Stimulated activated CD8-positive, alpha-beta memory T cell treated with anti-CD3 and anti-CD28 coated beads, Interleukin-4, amount 100 ng/mL, for 1 hour (primary cell): ENCODE measurements around the gene DGKZ.
A peak's percentile ranks its signal among the peaks of the same experiment; 100 is the strongest.

Experiments used
- DNase-seq, 2 donors: peaks; one replicate each; pipeline ENCODE4 v3.0.0-alpha.2; 2020; ENCODE audit warnings: low read depth in 2 of 2, low spot score in 1 of 2

Gene DGKZ

DNA sequence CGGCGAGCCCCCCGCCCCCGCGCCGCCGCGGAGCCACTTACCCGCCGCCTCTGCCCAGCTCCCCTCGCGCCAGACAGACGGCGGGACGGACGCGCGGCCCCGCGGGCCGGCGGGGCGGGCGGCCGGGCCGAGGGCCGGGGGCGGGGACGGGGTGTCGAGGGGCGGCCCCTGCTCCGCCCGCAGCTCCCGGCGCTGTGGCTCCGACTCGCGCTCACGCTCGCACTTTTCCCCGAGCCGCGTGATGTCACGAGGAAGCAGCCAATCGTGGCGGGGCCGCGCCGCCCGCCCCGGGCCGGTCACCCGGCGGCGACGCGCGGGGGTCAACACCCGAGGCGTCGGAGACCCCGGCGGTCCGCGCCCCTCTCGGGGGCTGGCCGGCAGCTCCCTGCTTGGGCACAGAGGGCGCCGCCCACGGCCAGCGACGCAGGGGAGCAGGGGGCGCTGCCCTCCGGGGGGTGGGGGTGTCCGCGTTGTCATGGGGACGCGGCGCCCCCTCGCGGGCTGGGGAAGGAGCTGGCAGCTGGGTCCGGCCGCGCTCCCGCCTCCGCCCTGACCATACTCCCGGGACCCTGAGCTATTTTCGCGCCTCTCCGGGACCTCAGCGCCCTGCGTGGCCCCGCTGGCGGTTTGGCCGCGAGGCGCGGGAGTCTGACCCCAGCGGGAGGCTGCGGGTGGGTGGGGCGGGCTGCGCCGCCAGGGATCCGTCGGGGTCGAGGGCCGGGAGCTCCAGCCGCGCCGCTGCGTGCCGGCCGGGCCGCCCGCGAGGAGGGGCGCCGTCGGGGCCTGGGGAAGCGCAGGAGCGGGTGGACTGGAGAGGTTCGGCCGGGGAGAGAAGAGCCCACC is 44.5 kb downstream of the DGKZ start, which contains the start of gene CHRM4:
CHRM4 (minus strand) TSS at position 199 of the 843 bp plus-strand sequence. CDS start 5,219 bp downstream, outside the sequence.
- DNase-seq = no peak

DNA sequence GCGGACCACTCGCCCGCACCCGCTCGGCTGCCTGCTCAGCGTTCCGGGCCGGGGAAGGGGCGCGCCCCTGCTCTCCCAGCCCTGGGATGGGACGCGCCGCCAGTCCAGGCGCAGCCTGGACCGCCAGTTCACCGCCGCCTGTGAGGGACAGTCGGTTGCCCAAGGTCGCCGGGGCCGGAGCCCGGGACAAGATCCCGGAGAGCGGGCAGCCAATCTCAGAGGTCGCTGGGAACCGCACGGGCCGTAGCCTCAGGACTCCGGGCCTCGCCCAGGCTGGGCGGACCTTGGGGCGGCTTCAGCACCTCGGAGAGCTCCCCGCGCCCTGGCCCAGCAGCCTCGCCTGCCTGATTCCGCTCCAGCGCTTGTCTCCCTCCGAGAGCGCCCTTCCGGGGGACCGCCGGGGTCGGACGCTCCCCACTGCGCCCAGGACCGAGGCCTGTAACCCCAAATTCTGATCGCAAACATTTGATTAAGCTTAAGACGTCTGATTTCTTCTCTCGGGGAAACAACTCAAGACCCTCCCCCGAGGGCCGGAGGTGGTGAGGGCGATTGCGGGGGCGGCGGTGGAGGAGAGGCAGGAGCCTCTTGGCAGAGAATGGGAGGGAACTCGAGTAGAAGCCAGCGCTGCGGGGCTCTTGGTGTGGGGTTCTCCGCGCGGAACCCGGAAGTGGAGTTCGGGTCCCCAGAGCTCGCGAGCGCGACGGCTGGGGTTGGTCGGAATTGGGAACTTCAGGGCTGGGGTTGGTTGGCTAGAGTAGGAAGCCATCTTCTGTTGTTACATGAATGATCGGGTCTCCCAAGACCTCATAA is 45.4 kb downstream of the DGKZ start:
- DNase-seq = peak; percentile 42 to 52

DNA sequence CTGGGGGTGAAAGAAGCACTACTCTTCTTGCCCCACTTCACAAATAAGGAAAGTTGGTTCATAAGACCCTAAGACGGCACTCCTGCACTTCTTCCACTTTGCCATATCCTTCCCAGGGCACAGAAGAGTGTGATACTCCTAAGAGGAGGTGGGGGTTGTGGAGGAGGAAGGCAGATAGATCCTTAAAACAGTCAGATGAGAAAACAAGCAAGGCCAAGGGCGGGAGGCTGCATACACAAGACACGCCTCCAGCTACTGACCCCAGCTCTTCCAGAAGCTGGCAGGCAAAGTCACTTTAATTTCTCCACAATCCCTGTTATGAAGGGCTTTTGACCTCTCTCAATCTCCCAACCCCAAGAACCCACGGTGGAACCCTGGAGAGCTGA is 46.0 kb downstream of the DGKZ start:
- no peak for DNase-seq

DNA sequence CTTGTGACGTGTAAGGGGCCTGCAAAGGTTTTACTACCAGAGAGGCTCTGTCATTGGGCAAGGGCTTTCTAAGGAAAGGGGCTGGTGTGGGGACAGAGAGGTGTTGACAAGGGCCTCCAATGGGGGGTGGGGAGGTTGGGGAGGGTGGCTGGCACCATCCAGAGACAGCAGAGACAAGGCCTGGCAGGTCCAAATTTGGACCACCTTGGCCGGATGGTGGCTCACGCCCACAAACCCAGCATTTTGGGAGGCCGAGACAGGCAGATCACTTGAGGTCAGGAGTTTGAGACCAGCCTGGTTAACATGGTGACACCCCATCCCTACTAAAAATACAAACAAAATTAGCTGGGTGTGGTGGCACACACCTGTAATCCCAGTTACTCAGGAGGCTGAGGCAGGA is 46.5 kb downstream of the DGKZ start:
- DNase-seq = no peak

DNA sequence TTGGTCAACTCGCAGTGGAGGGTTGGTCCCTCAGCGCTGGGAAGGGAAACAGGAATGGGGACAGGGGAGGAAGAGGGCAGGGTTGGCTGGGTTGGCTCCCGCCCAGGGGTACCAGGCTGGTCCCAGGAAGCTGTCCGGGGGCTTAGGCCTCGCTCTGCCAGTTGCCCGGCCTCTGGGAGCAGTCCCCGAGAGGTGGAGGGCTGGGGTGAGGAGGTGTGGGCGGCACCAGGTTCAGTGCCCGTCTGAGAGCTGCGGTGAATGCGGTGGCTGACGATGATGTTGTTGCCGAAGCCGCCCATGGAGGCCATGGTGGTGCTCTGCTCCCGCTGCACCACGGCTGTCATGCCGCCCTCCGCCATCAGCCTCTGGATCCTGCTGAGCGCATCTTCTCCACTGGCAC is 50.3 kb downstream of the DGKZ start:
- DNase-seq = no peak

DNA sequence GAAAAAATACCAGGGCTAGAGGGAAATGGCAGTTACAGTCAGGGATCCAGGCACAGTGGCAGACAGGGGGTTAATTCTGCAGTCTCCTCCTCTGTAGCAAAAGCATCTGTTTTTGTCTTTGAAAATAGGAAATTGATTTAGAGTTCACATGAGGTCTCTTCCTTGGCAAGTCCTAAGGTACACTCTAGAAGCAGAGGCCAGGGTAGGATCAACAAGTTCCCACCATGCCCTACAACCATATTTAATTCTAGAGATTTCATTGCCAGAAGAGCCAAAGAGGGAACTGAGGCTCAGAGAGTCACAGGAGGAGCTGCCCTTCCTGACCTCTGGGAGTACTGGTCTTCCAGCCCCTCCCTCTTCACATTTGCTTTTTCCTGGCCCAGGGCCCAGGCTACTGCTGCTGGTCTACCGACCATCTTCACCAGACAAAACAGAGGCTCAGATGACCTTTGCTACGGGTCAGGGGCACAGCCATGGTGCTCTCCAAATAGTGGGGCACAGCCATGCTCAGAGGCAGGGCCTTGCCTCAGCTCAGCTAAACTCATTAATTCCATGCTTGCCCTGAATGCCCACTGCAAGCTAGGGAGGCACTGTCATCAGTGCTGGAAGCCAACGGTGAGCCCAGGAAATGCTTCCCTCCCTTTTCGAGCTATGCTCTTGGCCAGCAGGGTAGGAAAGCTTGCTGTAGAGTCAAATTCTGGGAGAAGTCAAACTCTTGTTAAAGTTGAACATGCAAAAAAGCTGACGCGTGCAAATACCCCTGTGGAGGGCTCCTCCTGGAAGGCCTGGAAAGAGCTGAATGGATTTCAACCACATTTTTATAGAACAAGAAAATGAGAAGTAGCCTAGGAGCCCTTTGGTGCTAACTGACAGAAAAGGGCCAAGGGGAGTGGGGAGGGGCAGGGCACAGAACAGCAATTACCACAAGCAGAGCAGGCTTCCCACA is 56.0 kb downstream of the DGKZ start:
- no peak for DNase-seq

DNA sequence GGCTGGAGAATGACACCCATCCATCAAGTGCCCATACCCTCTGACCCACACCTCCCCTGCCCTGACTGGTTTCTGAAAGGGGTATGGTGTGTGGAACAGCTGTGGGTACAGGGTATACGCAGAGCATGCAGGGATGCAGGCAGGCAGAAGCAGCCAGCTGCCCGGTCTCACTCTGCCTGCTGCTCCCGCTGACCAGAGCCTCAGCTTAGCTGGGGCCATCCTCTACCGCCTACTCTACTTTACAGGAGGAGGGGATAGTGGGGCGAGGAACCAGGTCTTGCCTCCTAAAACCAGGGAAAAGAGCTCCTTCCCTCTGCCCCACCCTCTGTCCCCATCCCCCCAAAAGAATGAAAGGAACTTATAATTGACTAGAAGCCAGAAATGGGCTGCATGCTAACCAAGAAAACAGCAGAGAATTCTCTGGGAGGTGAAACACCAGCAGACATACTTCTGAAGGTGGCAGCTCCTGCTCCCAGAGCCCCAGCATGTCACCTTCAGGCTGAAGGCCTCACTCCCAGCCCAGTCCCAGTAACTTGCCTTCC is 57.3 kb downstream of the DGKZ start:
- no peak for DNase-seq

DNA sequence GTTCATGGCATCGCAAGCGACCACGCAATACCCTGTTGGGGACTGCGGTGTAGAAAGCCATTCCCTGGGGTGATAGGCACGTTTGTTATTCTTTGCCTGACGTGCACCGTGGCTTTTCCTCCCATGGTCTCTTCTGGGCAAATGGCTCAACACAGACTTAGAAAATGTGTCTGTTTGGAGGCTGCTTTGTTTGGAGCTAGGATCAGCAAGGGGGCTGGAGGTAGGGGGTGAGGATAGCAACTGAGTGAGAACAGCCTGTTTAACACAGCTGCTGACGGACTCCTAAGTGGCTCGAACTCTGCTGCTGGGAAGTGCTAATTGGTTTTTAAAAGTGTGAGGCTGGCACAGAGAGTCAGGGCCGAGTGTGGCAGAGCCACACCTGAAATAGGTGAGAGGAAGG is 60.4 kb downstream of the DGKZ start:
- DNase-seq = no peak

DNA sequence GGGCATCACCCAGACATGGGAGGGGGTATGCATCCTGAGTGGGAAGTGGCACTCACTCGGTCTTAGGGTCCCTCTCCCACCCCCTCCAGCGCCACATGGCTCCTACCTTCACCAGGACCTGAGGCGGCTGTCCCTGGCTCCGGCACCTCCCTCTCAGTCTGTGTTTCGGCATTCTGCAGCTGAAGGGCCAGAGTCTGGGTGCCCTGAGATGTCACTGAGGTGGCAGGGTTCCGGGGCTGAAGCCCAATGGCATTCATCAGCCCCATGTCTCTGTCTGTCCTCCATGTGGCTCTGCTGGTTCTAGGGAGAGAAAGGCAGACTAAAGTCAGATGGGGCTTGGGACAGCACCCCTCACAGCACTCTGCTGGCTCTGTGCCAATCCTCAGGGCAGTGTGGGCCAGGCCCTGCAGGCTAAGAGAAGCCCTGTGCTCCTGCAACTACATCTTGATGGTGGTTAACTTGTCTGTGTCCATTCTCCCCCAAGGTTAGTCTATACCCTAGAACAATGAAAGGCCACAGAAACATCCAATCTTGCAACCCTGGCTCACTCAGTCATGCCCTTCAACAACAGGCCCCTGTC is 61.2 kb downstream of the DGKZ start:
- no peak for DNase-seq

DNA sequence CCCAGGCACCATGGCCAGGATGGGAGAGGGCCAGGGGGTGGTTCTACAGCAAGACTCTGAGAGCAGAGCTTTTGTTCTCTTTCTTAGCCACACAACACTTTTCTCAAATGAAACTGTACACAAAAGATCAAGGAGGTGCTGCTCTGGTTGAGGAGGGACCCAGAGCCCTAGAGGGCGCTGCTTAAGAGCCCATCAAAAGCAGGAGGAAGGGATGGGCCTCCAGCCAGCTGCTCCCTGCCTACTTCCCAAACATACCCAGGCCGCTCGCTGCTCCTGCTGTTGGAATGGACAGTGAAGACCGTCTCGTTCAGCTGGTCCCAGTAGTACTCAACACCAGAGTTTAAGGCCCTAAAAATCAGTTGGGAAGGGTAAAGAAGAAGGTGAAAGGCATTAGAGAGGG is 62.8 kb downstream of the DGKZ start:
- no peak for DNase-seq

DNA sequence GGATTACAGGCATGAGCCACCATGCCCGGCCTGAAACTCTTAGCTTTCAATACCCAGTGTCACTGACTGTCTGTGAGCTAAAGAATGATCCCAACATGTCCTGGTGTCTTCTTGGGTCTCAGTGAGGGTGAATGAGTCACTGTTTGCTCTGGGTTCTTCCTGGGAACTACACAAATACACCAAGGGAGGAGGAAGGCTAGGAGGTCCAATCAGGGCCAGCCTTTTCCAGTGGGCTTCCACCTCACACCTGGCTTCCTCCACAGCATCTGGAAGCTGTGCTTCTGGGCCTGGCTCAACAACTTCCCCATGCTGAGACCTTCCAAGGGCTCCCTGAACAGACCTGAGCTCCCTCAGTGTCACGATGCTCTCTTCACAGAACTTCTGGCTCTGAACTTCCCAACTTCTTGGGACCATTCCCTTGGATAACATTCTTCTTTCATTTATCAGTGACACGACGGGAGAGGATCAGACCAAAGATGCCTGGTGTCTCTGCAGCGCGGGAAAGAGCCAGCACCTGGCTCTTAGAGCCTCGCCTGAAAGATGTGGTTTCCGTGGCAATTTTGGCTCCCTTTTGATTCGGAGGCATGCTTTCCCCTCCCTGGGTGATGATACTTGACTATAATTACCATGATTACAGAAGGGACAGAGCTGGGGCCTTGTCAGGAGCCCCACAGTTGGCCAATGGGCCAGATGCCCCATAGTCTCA is 66.7 kb downstream of the DGKZ start:
- no peak for DNase-seq

DNA sequence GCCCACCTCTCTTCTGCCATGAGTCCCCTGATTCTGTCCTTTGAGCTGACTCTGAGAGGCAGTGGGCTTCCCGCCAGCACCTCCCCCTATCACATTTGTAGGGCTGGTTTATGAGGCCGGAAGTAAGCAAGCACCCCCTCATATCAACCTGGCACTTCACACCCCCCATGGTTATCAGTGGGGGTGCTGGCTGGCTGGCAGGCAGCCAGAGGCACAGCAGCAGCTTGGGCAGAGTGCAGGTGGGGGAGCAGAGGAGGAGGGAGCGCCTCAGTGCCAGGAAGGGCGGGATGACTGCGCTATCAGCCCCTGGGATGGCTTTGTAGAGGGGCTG is 67.2 kb downstream of the DGKZ start:
- no peak for DNase-seq

DNA sequence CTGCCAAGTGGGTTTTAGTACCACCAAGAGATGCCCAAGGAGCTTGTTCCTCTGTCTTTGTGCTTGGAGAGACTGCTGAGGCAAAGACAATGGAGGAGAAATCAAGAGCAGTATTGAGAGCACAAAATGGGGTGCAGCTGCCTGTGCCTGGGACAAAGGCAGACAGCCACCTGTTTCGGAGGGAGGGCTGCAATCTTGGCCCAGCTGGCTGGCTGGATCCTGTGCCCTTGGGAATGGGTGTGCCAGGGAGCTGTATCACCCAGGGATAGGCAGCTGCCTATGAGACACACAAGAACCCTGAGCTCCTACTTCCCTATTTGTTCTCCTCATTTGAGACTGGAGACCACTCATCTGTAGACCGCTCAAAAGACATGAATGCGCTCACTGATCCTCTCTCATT is 67.6 kb downstream of the DGKZ start:
- DNase-seq = no peak

DNA sequence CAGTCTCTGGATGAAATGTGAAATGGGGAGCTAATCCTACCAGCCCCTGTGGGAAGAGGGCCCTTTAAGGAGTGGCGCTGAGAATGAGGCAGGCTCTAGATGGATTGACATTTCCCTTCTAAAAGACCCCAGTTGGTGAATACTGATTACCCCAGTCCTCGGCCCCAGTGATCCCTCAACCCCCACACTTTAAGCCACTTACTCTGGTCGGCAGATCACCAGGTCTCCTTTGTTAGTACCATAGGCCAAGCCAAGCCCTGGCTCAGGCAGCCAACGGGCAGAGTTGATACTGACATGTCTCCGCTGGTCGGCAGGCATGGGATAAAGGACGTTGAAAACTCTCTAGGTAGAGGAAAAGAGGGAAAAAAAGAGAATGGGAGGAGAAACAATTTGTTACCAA is 70.4 kb downstream of the DGKZ start:
- DNase-seq = no peak

DNA sequence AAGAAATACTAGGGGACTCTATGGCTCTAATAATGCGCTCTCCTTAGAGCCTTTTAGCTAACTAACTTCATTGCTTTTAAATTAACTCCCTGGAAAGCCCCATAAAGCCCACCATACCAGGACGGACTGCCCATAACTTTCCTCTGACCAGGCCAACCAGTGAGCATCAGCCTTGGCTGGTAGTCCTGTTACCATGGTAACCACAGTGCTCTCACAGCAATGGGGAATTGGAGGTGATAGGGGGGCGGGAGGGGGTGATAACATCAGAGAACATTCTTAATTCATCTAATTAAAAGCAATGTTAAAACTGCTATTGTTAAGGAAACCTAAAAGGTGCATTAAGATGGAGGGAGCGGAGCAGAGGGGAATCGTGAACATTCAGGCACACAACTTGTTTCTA is 71.5 kb downstream of the DGKZ start:
- DNase-seq = no peak

DNA sequence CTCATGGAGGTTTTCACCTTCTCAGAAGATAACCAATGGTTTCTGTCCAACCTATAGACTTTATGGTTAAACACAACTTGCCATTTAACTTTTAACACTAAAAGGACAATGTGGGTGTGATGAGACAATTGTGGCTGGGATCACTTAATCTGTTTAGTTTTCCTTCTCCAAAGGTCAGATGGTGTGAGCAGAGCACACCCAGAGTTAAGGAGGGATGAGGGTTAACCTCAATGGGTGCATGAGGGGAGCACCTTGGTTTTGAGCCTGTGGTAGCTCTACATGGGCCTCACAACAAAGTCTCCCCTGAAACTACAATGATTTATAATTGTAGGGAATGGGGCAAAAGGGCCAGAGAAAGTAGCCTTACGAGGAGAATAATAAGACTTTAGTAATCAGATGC is 73.2 kb downstream of the DGKZ start:
- DNase-seq = no peak

DNA sequence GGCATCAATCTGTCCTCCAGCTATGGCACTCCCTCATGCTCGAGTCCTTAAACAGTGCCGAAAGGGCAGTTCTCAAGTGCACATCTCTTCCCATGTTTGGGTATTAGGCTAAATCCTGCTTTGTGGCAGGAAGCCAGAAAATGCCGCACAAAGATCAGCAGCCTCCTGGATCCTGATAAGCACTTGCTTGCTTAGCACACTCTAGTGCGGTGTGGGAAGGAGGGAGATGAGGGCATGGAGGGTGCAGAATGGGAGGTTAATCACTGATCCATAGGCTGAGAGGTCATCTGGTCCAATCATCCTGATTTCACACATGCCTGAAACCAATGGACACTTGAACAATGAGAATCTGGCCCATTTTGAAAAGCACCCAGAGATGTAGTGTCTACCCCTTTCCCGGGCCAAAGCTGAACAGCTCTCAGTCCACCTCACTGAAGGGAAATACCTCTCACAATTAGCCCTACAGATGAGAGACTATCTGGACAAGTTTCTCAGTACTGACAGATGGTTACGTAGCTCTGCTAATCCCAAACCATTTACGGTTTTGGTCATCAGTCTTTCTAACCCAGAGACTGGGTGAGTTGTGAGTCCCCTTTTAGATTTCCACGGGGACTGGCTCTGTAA is 74.1 kb downstream of the DGKZ start:
- DNase-seq = no peak

DNA sequence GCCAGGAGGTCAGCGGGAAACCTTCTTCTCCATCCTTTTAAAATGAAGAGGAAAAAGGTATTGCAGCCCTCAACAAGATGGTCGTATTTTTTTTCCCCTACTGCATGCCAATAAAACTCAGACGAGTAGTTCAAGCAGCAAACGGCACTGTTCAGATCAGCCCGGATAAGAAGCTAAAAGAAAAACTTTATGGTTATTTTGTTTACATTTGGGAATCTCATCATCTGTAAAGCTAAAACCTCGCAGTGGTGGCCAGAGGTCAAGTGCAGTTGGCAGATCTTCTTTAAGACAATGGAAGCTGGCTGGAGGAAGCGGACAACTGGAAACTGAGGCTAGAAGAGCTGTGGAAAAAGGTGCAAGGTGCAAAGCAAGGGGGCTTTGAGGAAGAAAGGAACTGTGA is 75.3 kb downstream of the DGKZ start:
- no peak for DNase-seq

DNA sequence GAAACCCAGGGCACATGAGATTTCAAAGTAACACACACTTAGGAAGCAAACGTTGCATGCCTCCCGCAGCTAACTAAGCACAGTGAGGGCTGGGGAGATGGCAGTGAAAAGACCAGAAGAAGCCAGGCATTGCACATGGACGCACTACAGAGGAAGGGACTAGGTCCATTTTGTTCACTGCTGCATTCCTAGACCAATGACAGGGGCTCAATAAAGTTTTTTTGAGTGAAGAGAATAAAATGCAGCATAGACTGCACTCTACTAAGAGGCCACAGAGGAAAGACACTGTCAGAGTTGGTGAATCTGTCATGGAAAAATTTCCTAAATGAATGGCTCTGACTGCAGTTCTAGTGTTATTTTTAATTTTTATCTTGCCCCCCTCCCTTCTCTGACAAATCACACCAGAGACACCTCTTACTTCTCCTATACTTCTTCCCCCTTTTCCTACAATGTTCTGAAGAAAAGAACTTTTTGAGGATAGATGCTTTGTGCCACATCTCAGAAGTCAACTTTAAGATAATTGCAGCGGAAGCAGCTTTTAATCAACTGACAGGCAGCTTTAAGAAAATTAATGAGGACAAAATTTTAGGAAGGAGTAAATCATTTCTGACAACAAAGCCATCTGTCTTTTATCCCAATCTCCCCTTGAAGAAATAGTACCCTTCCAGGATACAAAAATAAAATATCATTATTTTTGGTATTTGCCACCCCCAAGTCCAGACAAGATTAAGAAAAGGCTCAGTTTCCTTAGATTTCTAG is 79.1 kb downstream of the DGKZ start:
- no peak for DNase-seq
